HL-60/S4 treated with retinoic acid at 250 ng/mL for 4 days and 3 days (cell line): ENCODE results near the gene LYRM4.
"Not testable (repeated sequence)": the region's sequence is repeated elsewhere in the genome, so short reads cannot be mapped to it uniquely, and the experiment has no call there.

Experiments
- in situ Hi-C: fragments of 300-500 bp; cut with MboI; formaldehyde crosslinking; loops from 2 replicates; pipeline ENCODE4 v1.7.0; 2022; ENCODE audit warnings: low sequenced_read_pairs

Gene LYRM4

GRCh38 chr6:5061152-5061551 lies 199.6 kb downstream of the LYRM4 start:
- in situ Hi-C loops, result no loop called here

DNA sequence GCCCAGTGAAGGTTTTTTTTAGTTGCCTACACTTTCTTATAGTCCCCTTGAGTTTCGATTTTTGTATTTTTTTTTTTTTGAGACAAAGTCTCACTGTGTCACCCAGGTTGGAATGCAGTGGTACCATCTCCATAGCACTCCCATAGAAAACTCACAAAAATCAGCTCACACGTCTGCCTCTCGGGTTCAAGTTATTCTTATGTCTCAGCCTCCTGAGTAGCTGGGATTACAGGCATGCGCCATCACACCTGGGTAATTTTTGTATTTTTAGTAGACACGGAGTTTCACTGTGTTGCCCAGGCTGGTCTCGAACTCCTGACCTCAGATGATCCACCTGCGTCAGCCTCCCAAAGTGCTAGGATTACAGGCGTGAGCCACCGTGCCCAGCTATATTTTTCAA lies 200.3 kb downstream of the LYRM4 start:
- in situ Hi-C loops, result not testable (repeated sequence)

DNA sequence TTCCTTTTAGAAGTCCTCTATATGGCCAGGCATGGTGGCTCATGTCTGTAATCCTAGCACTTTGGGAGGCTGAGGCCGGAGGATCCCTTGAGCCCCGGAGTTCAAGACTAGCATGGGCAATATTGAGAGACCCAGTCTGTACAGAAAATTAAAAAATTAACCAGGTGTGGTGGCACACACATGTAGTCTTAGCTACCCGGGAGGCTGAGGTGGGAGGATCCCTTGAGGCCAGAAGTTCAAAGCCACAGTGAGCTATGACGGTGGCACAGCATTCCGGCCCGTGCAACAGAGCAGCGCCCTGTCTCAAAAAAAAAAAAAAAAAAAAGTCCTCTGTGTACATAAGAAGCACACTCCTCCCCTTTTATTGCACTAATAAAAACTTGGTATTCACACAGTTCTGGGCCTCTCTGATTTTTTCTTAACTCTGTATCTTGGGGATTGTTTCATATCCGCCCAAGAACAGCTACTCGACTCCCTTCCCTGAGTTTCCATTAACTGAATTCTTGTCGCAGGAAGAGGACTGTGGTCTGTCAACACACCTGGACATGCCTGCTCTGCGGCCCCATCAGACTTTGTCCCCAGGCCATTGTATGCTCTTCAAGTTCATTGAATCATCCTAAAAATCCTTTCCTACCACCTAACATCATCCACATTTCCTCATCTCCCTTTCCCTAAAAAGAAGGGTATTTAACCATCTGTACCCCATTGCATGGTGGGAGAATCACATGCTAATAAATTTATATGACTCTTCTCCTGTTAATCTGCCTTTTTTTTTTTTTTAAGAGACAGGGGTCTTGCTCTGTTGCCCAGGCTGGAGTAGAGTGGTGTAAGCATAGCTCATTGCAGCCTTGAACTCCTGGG lies 201.5 kb downstream of the LYRM4 start:
- in situ Hi-C loops, result no loop called here
